Loucy (cell line): Measurements from ENCODE around the gene DGCR6L.
"Not testable (repeated sequence)": the region's sequence is repeated elsewhere in the genome, so short reads cannot be mapped to it uniquely, and the experiment has no call there.

ENCODE experiments used
- EZH2phosphoT487 ChIP-seq: fragments of 200-600 bp; IDR thresholded peaks from 2 replicates; pipeline ENCODE4 v1.6.1; 2018; ENCODE audit warnings: antibody characterized with exemption, mild to moderate bottlenecking, moderate library complexity, borderline replicate concordance
- TF ChIP-seq, protein P1 (sequence below): fragments of 200-600 bp; sonication (generic); conservative IDR thresholded peaks from 2 replicates; pipeline ENCODE4 v1.5.1; 2014; ENCODE audit warnings: mild to moderate bottlenecking, antibody characterized with exemption, low read length

DNA sequence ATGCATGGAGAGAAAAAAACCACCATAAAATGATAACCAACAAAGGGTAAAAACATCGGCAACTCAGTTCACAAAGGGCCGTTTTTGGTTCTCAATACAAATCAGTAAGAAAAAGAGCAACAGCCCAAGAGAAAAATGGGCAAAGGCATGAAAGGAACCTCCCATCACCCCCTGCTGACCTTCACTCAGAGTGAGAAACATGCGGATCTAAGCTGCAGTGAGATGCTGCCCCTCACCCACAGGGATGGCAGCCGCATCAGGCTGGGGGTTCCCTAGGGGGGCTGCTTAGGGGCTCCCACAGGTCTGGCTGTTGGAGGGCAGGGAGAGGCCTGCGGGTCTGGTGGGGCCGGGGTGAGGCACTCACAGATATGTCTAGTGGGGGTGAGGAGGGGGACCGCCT lies 44.5 kb downstream of the DGCR6L start:
- TF ChIP-seq, protein P1, sequence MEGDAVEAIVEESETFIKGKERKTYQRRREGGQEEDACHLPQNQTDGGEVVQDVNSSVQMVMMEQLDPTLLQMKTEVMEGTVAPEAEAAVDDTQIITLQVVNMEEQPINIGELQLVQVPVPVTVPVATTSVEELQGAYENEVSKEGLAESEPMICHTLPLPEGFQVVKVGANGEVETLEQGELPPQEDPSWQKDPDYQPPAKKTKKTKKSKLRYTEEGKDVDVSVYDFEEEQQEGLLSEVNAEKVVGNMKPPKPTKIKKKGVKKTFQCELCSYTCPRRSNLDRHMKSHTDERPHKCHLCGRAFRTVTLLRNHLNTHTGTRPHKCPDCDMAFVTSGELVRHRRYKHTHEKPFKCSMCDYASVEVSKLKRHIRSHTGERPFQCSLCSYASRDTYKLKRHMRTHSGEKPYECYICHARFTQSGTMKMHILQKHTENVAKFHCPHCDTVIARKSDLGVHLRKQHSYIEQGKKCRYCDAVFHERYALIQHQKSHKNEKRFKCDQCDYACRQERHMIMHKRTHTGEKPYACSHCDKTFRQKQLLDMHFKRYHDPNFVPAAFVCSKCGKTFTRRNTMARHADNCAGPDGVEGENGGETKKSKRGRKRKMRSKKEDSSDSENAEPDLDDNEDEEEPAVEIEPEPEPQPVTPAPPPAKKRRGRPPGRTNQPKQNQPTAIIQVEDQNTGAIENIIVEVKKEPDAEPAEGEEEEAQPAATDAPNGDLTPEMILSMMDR: not testable (repeated sequence)
- not testable (repeated sequence) for TF ChIP-seq EZH2phosphoT487
